Stimulated activated CD4-positive, alpha-beta T cell treated with anti-CD3 and anti-CD28 coated beads, TNF-alpha, amount 100 ng/mL, for 4 hours (primary cell): ENCODE results near the gene UCK2.

Experiments
- DNase-seq, 3 experiments: peaks; one replicate each; pipeline ENCODE4 v3.0.0-alpha.2; 2020; ENCODE audit warnings: low read depth in 3 of 3

Gene UCK2

GRCh38 chr1:165834229-165834628 is 6.8 kb downstream of the UCK2 start:
- no peak for DNase-seq

- no peak for DNase-seq
Measured at GRCh38 chr1:165834881-165835280, 7.5 kb downstream of the UCK2 start.

GRCh38 chr1:165836664-165837482 is 9.5 kb downstream of the UCK2 start:
- no peak for DNase-seq

GRCh38 chr1:165837838-165838364 is 10.5 kb downstream of the UCK2 start:
- no peak for DNase-seq

- DNase-seq = no peak
Measured at GRCh38 chr1:165840423-165840822, 13.0 kb downstream of the UCK2 start.

GRCh38 chr1:165841582-165842017 is 14.2 kb downstream of the UCK2 start:
- no peak for DNase-seq

GRCh38 chr1:165842023-165842670 is 14.7 kb downstream of the UCK2 start:
- no peak for DNase-seq

GRCh38 chr1:165842671-165843129 is 15.3 kb downstream of the UCK2 start:
- DNase-seq = no peak

- no peak for DNase-seq
Measured at GRCh38 chr1:165843304-165843703, 15.9 kb downstream of the UCK2 start.

GRCh38 chr1:165844114-165844798 is 16.8 kb downstream of the UCK2 start:
- no peak for DNase-seq

- DNase-seq = no peak
Measured at GRCh38 chr1:165844933-165845332, 17.5 kb downstream of the UCK2 start.

- DNase-seq = no peak
Measured at GRCh38 chr1:165845569-165845968, 18.2 kb downstream of the UCK2 start.

GRCh38 chr1:165845992-165846748 is 18.8 kb downstream of the UCK2 start:
- no peak for DNase-seq

GRCh38 chr1:165847486-165847885 is 20.1 kb downstream of the UCK2 start:
- DNase-seq = no peak

GRCh38 chr1:165849353-165850133 is 22.1 kb downstream of the UCK2 start:
- no peak for DNase-seq

GRCh38 chr1:165851034-165851658 is 23.7 kb downstream of the UCK2 start:
- no peak for DNase-seq

GRCh38 chr1:165852871-165853270 is 25.5 kb downstream of the UCK2 start:
- no peak for DNase-seq

GRCh38 chr1:165853528-165854075 is 26.2 kb downstream of the UCK2 start:
- no peak for DNase-seq

- no peak for DNase-seq
Measured at GRCh38 chr1:165854101-165854845, 26.9 kb downstream of the UCK2 start.
